Activated naive CD4-positive, alpha-beta T cell treated with anti-CD3 and anti-CD28 coated beads for 36 hours (primary cell): Measurements from ENCODE around the gene MIF4GD. TPM values are rescaled to one million over a fixed set of nuclear protein-coding genes. Genes with fewer than 3 reads are reported as not detected.
"Not testable (repeated sequence)": the region's sequence is repeated elsewhere in the genome, so short reads cannot be mapped to it uniquely, and the experiment has no call there.

ENCODE experiments used
- CTCF ChIA-PET: fragments of 350-600 bp; sonication (Branson Sonifier 250); formaldehyde crosslinking; loops from one replicate; lab custom pipeline; 2021; ENCODE audit warnings: antibody characterized with exemption; lab: Charles Lee
- DNase-seq: peaks from one replicate; pipeline ENCODE4 v3.0.0-alpha.2; 2020
- H3K27ac Mint-ChIP-seq: one replicate; pipeline ENCODE4 v1.8.0; 2021; ENCODE audit warnings: mild to moderate bottlenecking, mixed read lengths
- H3K27me3 Mint-ChIP-seq: one replicate; pipeline ENCODE4 v1.8.0; 2021; ENCODE audit warnings: low read depth, mixed read lengths
- H3K36me3 Mint-ChIP-seq: one replicate; pipeline ENCODE4 v1.8.0; 2021; ENCODE audit warnings: low read depth, mixed read lengths
- H3K4me1 Mint-ChIP-seq: one replicate; pipeline ENCODE4 v1.8.0; 2021; ENCODE audit warnings: low read depth, mixed read lengths
- H3K4me3 Mint-ChIP-seq: one replicate; pipeline ENCODE4 v1.8.0; 2021; ENCODE audit warnings: mild to moderate bottlenecking, moderate library complexity, mixed read lengths
- H3K9me3 Mint-ChIP-seq: one replicate; pipeline ENCODE4 v1.8.0; 2021; ENCODE audit warnings: mixed read lengths
- intact Hi-C: fragments of 100-400 bp; cut with micrococcal nuclease; formaldehyde crosslinking; loops from one replicate; pipeline ENCODE4 v1.15.1; 2023
- total RNA-seq, 2 experiments: library from RNA; stranded (reverse); gene quantifications; one replicate each; pipeline ENCODE4 v1.2.3, GENCODE V29; 2021

MIF4GD gene
- total RNA-seq, 2 experiments from 2014 or later: 43.4 to 45.3 TPM

- no peaks in the 10 kb centered on the region for H3K9me3 Mint-ChIP-seq
- CTCF ChIA-PET: interaction anchor here (0.7 to 1.9 kb wide), 3 partner anchors 22 to 66 kb away, joined by 3 to 8 read pairs (median 3); partner anchors contain the start of gene SLC25A19
- H3K4me1 Mint-ChIP-seq: peaks cover 32% of the 10 kb centered on the region
- H3K4me3 Mint-ChIP-seq: no peak overlapping the region
- H3K27ac Mint-ChIP-seq: peak overlapping the region; percentile 69
- intact Hi-C loops: loop anchor here (10.0 kb wide), 2 partner anchors 248 to 518 kb away; partner anchors contain the start of genes CASKIN2, TSEN54 and UNK
- H3K27me3 Mint-ChIP-seq: no peaks in the 10 kb centered on the region
- no peak for DNase-seq
- H3K36me3 Mint-ChIP-seq: peaks cover 15% of the 10 kb centered on the region
Measured at GRCh38 chr17:75267153-75267410, 3.9 kb downstream of the MIF4GD start.

DNA sequence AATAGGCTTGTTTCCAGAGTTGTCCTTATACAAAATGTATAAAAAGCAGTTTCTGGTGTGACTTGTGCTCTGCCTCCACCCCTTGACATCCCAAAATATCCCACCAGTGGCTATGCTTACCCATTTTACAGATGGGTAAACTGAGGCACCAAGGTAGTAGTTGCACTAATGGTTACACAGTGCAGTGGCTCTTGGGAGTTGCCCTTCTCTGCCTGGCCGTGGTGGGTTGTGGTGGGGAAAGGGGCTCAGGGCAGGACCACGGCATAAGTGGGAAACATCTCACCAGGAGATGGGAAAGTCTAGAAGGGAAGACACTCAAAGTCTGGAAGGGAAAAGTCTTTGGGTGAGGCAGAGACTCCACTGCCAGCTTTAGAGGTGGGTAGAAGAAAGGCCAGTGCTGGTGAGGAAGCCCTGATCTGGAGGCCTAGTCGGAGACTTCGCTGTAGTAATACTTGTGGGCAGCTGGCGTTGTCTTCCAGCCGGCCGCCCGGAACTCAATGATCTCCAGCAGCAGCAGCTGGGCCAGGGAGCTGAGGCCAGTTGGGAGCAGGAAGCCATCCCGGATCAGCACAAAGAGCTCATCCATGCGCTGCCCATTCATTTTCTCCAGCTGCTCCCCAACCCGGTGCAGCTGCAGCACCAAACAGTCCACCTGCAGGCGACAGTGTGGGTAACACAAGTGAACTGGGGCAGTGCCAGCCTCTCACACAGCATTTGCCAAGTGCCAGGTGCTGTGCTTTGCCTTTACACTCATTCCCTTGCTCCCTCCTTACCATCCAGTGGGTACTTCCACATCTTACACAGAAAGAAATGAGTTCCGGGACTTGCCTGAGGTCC lies 4.5 kb downstream of the MIF4GD start:
- Mint-ChIP-seq H3K27me3 (no peaks in the 10 kb centered on the region), H3K9me3 (no peaks in the 10 kb centered on the region), H3K36me3 (peaks cover 17% of the 10 kb centered on the region), H3K4me3 (no peak overlapping the region), H3K4me1 (peaks cover 29% of the 10 kb centered on the region), H3K27ac (peak overlapping the region; percentile 69)
- CTCF ChIA-PET: interaction anchor here (0.6 to 1.9 kb wide), 4 partner anchors 23 to 160 kb away, joined by 3 to 8 read pairs (median 3); partner anchors contain the start of gene SLC25A19
- intact Hi-C loops: loop anchor here (10.0 kb wide), 2 partner anchors 248 to 518 kb away; partner anchors contain the start of genes CASKIN2, TSEN54 and UNK
- DNase-seq: no peak

DNA sequence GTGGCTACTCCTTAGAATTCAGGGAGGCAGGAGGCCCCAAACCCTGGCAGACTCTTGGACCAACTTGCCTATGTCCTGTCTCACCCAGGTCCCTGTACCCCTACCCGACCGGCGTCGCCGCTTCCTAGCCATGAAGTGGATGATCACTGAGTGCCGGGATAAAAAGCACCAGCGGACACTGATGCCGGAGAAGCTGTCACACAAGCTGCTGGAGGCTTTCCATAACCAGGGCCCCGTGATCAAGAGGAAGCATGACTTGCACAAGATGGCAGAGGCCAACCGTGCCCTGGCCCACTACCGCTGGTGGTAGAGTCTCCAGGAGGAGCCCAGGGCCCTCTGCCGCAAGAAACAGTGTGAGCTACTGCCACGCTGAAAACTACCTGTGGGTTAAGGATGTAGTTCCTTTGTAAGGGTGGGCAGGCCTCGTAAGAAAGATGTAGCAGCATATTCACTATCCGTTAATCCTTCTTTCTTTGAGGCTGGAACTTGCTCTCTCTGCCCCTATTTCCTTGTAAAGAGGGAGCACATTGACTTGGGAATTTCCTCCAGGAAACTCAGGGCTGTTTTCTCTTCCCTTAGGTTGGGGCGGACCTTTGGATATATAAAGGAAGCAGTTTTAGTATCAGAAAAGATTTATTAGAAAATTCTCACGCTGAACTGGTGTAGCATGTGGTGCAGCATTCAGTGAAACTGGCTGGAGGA lies 5.3 kb downstream of the MIF4GD start:
- CTCF ChIA-PET: interaction anchor here (0.6 to 1.9 kb wide), 2 partner anchors 26 to 148 kb away, joined by 3 to 8 read pairs; no protein-coding TSS in a partner anchor
- intact Hi-C loops: loop anchor here (10.0 kb wide), 2 partner anchors 249 to 519 kb away; partner anchors contain the start of genes CASKIN2, TSEN54 and UNK
- Mint-ChIP-seq H3K36me3 (peaks cover 17% of the 10 kb centered on the region), H3K9me3 (no peaks in the 10 kb centered on the region), H3K27me3 (no peaks in the 10 kb centered on the region), H3K27ac (no peak overlapping the region), H3K4me1 (peaks cover 29% of the 10 kb centered on the region), H3K4me3 (no peak overlapping the region)
- no peak for DNase-seq

DNA sequence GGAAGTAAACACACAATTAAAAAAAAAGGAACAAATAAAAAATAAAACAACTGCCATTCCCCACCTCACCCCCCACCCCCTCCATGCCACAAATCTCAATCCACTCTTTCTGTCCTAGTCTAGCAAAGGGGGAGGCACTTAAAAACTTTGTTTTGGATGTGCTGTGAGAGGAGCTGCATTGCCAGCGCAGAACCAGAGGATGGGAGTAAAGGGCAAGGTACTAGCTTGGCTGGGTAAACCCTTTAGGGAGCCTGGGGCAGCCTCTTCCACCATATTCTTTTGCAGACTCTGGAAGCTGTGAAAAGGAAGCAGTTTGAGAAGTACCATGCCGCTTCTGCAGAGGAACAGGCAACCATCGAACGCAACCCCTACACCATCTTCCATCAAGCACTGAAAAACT lies 8.0 kb downstream of the MIF4GD start:
- no peaks in the 10 kb centered on the region for H3K27me3 Mint-ChIP-seq
- intact Hi-C loops: loop anchor here (5.0 to 10.0 kb wide), 3 partner anchors 151 to 522 kb away; partner anchors contain the start of genes CASKIN2, TSEN54 and UNK
- peak overlapping the region; percentile 93 for H3K4me3 Mint-ChIP-seq
- H3K9me3 Mint-ChIP-seq: no peaks in the 10 kb centered on the region
- DNase-seq: no peak
- CTCF ChIA-PET: interaction anchor here (0.7 to 4.2 kb wide), 11 partner anchors 8 to 253 kb away, joined by 3 to 52 read pairs (median 4); partner anchors contain the start of genes MIF4GD, SLC25A19 and TSEN54
- peaks cover 21% of the 10 kb centered on the region for H3K36me3 Mint-ChIP-seq
- H3K27ac Mint-ChIP-seq: peak overlapping the region; percentile 99
- peaks cover 40% of the 10 kb centered on the region for H3K4me1 Mint-ChIP-seq

DNA sequence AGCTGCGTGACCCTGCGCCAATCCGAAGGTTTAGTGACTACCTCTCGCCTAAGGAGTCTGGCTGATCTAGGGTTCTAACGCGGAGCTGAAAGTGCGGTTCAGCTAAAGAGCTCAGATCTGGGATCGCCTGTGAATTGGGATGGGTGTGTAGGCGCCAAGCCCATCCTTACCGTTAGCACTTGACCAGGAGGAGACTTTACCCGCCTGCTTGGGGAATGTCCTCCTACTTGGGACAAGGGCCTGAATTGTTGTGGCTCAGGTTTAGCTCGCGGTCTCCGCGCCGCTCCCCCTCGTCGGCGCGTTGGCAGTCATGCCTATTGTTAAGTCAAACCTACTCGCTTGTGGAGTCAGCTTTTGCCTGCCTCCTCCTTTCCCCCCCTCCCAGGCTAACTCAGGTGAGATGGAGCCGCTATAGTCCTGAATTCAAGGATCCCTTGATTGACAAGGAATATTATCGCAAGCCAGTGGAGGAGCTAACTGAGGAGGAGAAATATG lies 8.9 kb downstream of the MIF4GD start:
- Mint-ChIP-seq H3K36me3 (peaks cover 21% of the 10 kb centered on the region), H3K9me3 (no peaks in the 10 kb centered on the region), H3K27ac (peak overlapping the region; percentile 99), H3K4me1 (peaks cover 46% of the 10 kb centered on the region), H3K27me3 (no peaks in the 10 kb centered on the region), H3K4me3 (peak overlapping the region; percentile 93)
- intact Hi-C loops: loop anchor here (5.0 to 10.0 kb wide), 3 partner anchors 150 to 523 kb away; partner anchors contain the start of genes CASKIN2, TSEN54 and UNK
- no peak for DNase-seq
- CTCF ChIA-PET: interaction anchor here (0.6 to 4.2 kb wide), 11 partner anchors 8 to 254 kb away, joined by 3 to 52 read pairs (median 4); partner anchors contain the start of genes MIF4GD, SLC25A19 and TSEN54

DNA sequence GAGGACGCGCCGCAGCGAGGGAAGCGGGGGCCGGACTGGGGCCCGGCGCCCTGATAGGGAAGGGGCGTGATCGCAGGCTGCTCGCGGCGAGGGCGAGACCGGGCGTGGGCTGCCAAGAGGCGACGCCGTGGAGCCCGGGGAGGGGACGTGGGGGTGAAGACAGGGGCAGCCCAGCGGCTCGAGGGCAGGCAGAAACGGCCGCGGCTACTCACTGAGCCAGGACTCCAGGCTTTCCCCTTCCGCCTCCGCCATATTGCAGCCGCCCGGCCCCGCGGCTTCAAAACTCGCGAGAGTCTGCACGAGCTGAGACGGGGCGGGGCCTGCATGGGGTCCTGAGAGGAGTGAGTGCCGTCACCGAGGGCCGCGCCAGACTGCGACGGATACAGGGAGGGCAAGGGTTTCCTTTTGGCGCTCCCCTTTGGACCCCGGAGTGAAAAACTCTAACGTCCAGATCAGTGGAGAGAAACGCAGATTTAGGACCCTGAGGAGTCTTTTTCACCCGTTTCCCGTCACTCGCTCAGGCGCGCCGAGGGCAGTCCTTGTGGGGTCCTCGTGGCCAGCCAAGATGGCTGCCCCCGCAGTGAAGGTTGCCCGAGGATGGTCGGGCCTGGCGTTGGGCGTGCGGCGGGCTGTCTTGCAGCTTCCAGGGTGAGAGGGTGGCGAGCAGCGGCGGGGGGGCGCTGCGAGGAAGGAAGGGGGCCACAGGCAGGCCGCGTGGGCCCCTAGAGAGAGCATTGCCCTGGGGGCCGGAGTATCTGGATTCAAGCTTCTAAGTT lies 9.5 kb downstream of the MIF4GD start, which contains the start of the genes GGA3 and MRPS7:
GGA3 (minus strand) TSS at position 271 of the 776 bp plus-strand sequence; CDS start at position 252, 19 bp downstream.
MRPS7 (plus strand) TSS at position 544 of the 776 bp plus-strand sequence; CDS start at position 566, 22 bp downstream.
- Mint-ChIP-seq H3K4me3 (peak within 1 kb of the TSS; percentile 93), H3K27me3 (no peaks in the 10 kb centered on the region), H3K36me3 (peaks cover 18% of the 10 kb centered on the region), H3K27ac (peak within 1 kb of the TSS; percentile 99), H3K9me3 (no peaks in the 10 kb centered on the region), H3K4me1 (peaks cover 53% of the 10 kb centered on the region)
- intact Hi-C loops: loop anchor here (1.0 to 10.0 kb wide), 11 partner anchors 9 to 523 kb away; partner anchors contain the start of genes CASKIN2, JPT1, NUP85 and SLC25A19
- CTCF ChIA-PET: interaction anchor here (0.8 to 4.2 kb wide), 10 partner anchors 9 to 255 kb away, joined by 3 to 52 read pairs (median 4); partner anchors contain the start of genes MIF4GD and TSEN54
- peak; percentile 98 for DNase-seq

DNA sequence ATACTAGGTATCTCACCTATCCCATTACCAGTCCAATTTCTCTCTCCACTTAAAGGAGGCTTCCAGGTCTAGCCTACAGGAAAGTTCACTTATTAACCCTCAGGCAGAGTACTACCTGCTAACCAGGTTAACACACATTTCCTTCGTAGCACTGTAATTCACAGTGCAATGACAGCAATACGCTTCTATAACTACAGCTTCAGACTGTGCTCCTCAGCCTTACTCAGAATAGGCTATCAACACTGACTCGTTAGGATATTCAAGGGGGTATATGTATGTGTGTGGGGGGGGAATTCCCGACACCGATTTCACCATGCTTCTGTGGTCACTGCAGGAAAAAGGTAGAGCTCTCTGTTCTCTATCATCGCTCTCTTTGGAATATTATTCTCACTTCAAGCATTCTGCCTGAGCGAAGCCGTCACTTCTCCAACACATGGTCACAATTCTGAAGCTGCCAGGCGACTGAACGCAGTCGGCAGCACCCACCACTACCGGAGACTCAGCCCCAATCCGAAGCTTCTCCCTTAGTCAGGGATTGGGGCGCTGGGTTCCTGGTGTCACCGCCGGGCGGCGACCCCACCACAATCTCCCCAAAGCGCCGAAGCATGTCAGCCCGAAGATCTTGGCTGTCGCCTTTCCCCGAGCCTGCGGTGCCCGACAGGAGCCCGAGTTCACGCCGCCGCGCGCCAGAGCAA lies 10.2 kb downstream of the MIF4GD start:
- Mint-ChIP-seq H3K9me3 (no peaks in the 10 kb centered on the region), H3K4me1 (peaks cover 60% of the 10 kb centered on the region), H3K4me3 (peak overlapping the region; percentile 93), H3K36me3 (peaks cover 18% of the 10 kb centered on the region), H3K27me3 (no peaks in the 10 kb centered on the region), H3K27ac (peak overlapping the region; percentile 99)
- CTCF ChIA-PET: interaction anchor here (0.6 to 4.2 kb wide), 8 partner anchors 9 to 340 kb away, joined by 3 to 52 read pairs (median 6); partner anchors contain the start of gene MIF4GD
- intact Hi-C loops: loop anchor here (1.0 to 10.0 kb wide), 11 partner anchors 10 to 524 kb away; partner anchors contain the start of genes CASKIN2, JPT1, NUP85 and SLC25A19
- DNase-seq: peak; percentile 76

DNA sequence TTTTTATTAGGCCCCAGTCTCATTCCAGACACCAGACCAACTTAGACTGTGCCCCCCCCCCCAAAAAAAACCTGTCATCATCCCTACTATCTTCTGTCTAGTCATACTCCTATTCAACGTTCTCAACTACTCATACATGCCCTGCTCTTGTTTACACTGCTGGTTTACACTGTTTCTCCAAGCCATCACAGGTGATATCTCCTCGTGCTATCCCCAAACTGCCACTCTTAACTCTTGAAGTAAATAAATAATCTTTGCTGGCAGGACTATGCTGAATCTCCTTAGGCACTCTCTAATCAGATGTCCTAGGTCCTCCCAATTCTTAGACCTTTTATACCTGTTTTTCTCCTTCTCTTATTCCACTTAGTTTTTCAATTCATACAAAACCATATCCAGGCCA lies 13.8 kb downstream of the MIF4GD start:
- intact Hi-C loops, H3K27me3 Mint-ChIP-seq, H3K36me3 Mint-ChIP-seq, DNase-seq, CTCF ChIA-PET, H3K9me3 Mint-ChIP-seq, H3K4me3 Mint-ChIP-seq: not testable (repeated sequence)
- Mint-ChIP-seq H3K4me1 (peaks cover 71% of the 10 kb centered on the region), H3K27ac (peak overlapping the region; percentile 50)

- H3K27me3 Mint-ChIP-seq, DNase-seq, intact Hi-C loops, H3K36me3 Mint-ChIP-seq, CTCF ChIA-PET, H3K27ac Mint-ChIP-seq, H3K4me3 Mint-ChIP-seq, H3K9me3 Mint-ChIP-seq: not testable (repeated sequence)
- H3K4me1 Mint-ChIP-seq: peaks cover 81% of the 10 kb centered on the region
Measured at GRCh38 chr17:75255954-75256698, 14.9 kb downstream of the MIF4GD start.
